Endothelial cell of umbilical vein (primary cell): Measurements from ENCODE around the gene SETBP1. TPM values are rescaled to one million over a fixed set of nuclear protein-coding genes. Genes with fewer than 3 reads are reported as not detected.

ENCODE experiments used
- BruUV-seq: library from RNA; stranded (reverse); fragments of 400-500 nt; replicated peaks from 2 replicates; lab custom pipeline; 2021; lab: Mats Ljungman, UMichigan
- CTCF ChIA-PET: fragments of 300-600, 350-600 bp; sonication (Branson Sonifier 250); formaldehyde crosslinking; loops from one replicate; lab custom pipeline; 2021; ENCODE audit warnings: antibody characterized with exemption, inconsistent platforms; lab: Charles Lee
- POLR2A ChIA-PET: fragments of 300-600, 350-600 bp; sonication (Branson Sonifier 250); formaldehyde crosslinking; loops from one replicate; lab custom pipeline; 2021; ENCODE audit warnings: antibody characterized with exemption, inconsistent platforms; lab: Charles Lee
- DNase-seq: peaks from one replicate; pipeline ENCODE4 v3.0.0-alpha.2; 2011; ENCODE audit warnings: low read depth, low spot score
- FAIRE-seq: peaks from 2 replicates; lab custom pipeline; 2011; peaks lifted over from hg19 to GRCh38; lab: Jason Lieb, UNC
- H2AFZ ChIP-seq: 2 replicates; pipeline ENCODE4 v1.6.0; 2012; ENCODE audit warnings: low read depth, low read length, control low read depth, inconsistent platforms
- H3K27ac ChIP-seq: 2 replicates; pipeline ENCODE4 v1.5.1; 2011; ENCODE audit warnings: low read depth, mild to moderate bottlenecking, control low read depth, low read length, moderate library complexity; ENCODE audit not compliant: insufficient read depth
- H3K27me3 ChIP-seq, 2 experiments: 2 replicates each; pipeline versions ENCODE4 v1.6.0 to v1.6.1; 2011; ENCODE audit warnings: low read length in 2 of 2, mixed read lengths in 1 of 2; ENCODE audit not compliant: control insufficient read depth in 2 of 2, insufficient read depth in 2 of 2
- H3K36me3 ChIP-seq, 2 experiments: 2 replicates in 1 of 2; 3 replicates in 1 of 2; pipeline ENCODE4 v1.5.1; 2011; ENCODE audit warnings: low read length in 2 of 2, mild to moderate bottlenecking in 1 of 2, moderate library complexity in 1 of 2; ENCODE audit not compliant: control insufficient read depth in 2 of 2, insufficient read depth in 2 of 2; ENCODE audit errors: extremely low read depth in 1 of 2
- H3K4me1 ChIP-seq: 3 replicates; pipeline ENCODE4 v1.5.1; 2011; ENCODE audit warnings: mild to moderate bottlenecking, low read length; ENCODE audit not compliant: control insufficient read depth, insufficient read depth; ENCODE audit errors: extremely low read depth
- H3K4me2 ChIP-seq: 2 replicates; pipeline ENCODE4 v1.6.1; 2011; ENCODE audit warnings: low read length, control low read depth, mixed read lengths; ENCODE audit not compliant: insufficient read depth
- H3K4me3 ChIP-seq, 3 experiments: fragments of 200-600 bp in 1 of 3; sonication (generic), shearing (Covaris generic) in 1 of 3; replicated peaks in 1 of 3; 2 replicates each; pipeline ENCODE4 v1.5.1; 2011 to 2016; ENCODE audit warnings: control low read depth in 3 of 3, low read length in 3 of 3, mild to moderate bottlenecking in 2 of 3, inconsistent platforms in 1 of 3, low read depth in 1 of 3, moderate library complexity in 1 of 3; ENCODE audit not compliant: insufficient read depth in 1 of 3
- H3K79me2 ChIP-seq: 2 replicates; pipeline ENCODE4 v1.6.0; 2012; ENCODE audit warnings: low read length, inconsistent platforms; ENCODE audit not compliant: control insufficient read depth, insufficient read depth
- H3K9ac ChIP-seq: replicated peaks from 2 replicates; pipeline ENCODE3; 2011; ENCODE audit warnings: low read length, control low read depth; ENCODE audit not compliant: insufficient read depth; ENCODE audit errors: extremely low read depth
- H3K9me1 ChIP-seq: replicated peaks from 3 replicates; pipeline ENCODE4 v1.6.0; 2011; ENCODE audit warnings: mild to moderate bottlenecking, low read length; ENCODE audit not compliant: control insufficient read depth, insufficient read depth; ENCODE audit errors: extremely low read depth
- H3K9me3 ChIP-seq: replicated peaks from 2 replicates; pipeline ENCODE4 v1.5.1; 2012; ENCODE audit warnings: low read length, inconsistent platforms; ENCODE audit not compliant: control insufficient read depth, insufficient read depth
- H4K20me1 ChIP-seq: replicated peaks from 2 replicates; pipeline ENCODE3; 2011; ENCODE audit warnings: mild to moderate bottlenecking, low read length; ENCODE audit not compliant: control insufficient read depth, insufficient read depth; ENCODE audit errors: extremely low read depth
- CTCF ChIP-seq, 2 donors: IDR thresholded peaks; 1 replicate in 1 of 2; 2 replicates in 1 of 2; pipeline ENCODE4 v1.5.1; 2011; ENCODE audit warnings: low read length in 2 of 2, mild to moderate bottlenecking in 2 of 2, moderate library complexity in 2 of 2, control low read depth in 1 of 2, inconsistent platforms in 1 of 2, low read depth in 1 of 2; ENCODE audit not compliant: insufficient read depth in 1 of 2; ENCODE audit errors: extremely low read depth in 1 of 2
- EZH2 ChIP-seq: IDR thresholded peaks from 2 replicates; pipeline ENCODE4 v1.6.1; 2012; ENCODE audit warnings: borderline replicate concordance, low read depth, mild to moderate bottlenecking, moderate library complexity, low read length, inconsistent platforms; ENCODE audit not compliant: severe bottlenecking
- FOS ChIP-seq: IDR thresholded peaks from 2 replicates; pipeline ENCODE4 v1.6.1; 2011; ENCODE audit warnings: mild to moderate bottlenecking, low read length, moderate library complexity, borderline replicate concordance; ENCODE audit not compliant: insufficient read depth
- GATA2 ChIP-seq: IDR thresholded peaks from 2 replicates; pipeline ENCODE4 v1.7.0; 2011; ENCODE audit warnings: low read depth, mild to moderate bottlenecking, moderate library complexity, mixed read lengths, low read length; ENCODE audit not compliant: insufficient read length, insufficient read depth
- JUN ChIP-seq: IDR thresholded peaks from 2 replicates; pipeline ENCODE4 v1.6.1; 2011; ENCODE audit warnings: borderline replicate concordance, low read depth; ENCODE audit not compliant: insufficient read length, insufficient read depth
- MAX ChIP-seq: IDR thresholded peaks from 2 replicates; pipeline ENCODE4 v1.6.1; 2011; ENCODE audit not compliant: insufficient read depth, insufficient read length
- MYC ChIP-seq: IDR thresholded peaks from one replicate; pipeline ENCODE4 v1.6.1; 2011; ENCODE audit warnings: mild to moderate bottlenecking, low read depth, low read length
- POLR2A ChIP-seq: IDR thresholded peaks from 2 replicates; pipeline ENCODE4 v1.6.1; 2012; ENCODE audit warnings: low read depth, mild to moderate bottlenecking, control low read depth, low read length
- POLR2AphosphoS5 ChIP-seq: IDR thresholded peaks from 2 replicates; pipeline ENCODE4 v1.6.1; 2012; ENCODE audit warnings: low read depth, mild to moderate bottlenecking, control low read depth, low read length, moderate library complexity; ENCODE audit not compliant: insufficient read depth
- dilution Hi-C: fragments of 300-500 bp; cut with MboI; formaldehyde crosslinking; loops from one replicate; pipeline ENCODE4 v1.15.0; 2019; ENCODE audit warnings: low sequenced_read_pairs; ENCODE audit not compliant: extremely low pct_ligation_motif_present
- intact Hi-C: fragments of 100-400 bp; cut with micrococcal nuclease; formaldehyde crosslinking; loops from one replicate; pipeline ENCODE4 v1.10.0; 2022
- polyA plus RNA-seq, 4 experiments: library from polyadenylated mRNA; depleted of rRNA in 3 of 4; stranded (reverse) in 3 of 4; unstranded in 1 of 4; fragments of >200 nt; gene quantifications; 2 replicates each; pipeline versions ENCODE4 v1.2.1 to v1.2.3, GENCODE V29; 2011 to 2012; ENCODE audit warnings: missing spikeins in 1 of 4
- total RNA-seq: library from RNA; stranded (reverse); gene quantifications from 2 replicates; pipeline ENCODE4 v1.2.3, GENCODE V29; 2021

The SETBP1 gene
- total and polyA plus RNA-seq, 2 donors (not counting 3 experiments of a cell fraction or from before 2014, with no cell fraction given): 0.76 to 3.1 TPM

GRCh38 chr18:44715842-44716241 lies 35.2 kb downstream of the SETBP1 start:
- dilution Hi-C loops (no loop called here), intact Hi-C loops (no loop called here)
- Histone ChIP-seq H3K27ac (no peak overlapping the region), H3K36me3 (no peaks in the 10 kb centered on the region), H3K4me2 (no peak overlapping the region), H2AFZ (no peak overlapping the region), H3K27me3 (no peaks in the 10 kb centered on the region), H3K9me1 (no peaks in the 10 kb centered on the region), H3K4me3 (no peak overlapping the region), H4K20me1 (no peaks in the 10 kb centered on the region), H3K9ac (no peak overlapping the region), H3K79me2 (no peaks in the 10 kb centered on the region), H3K4me1 (no peaks in the 10 kb centered on the region), H3K9me3 (no peaks in the 10 kb centered on the region)
- ChIA-PET POLR2A (no interaction called here), CTCF (no interaction called here)
- TF ChIP-seq MYC: no peak
- TF ChIP-seq GATA2: no peak
- TF ChIP-seq POLR2AphosphoS5: no peak
- no peak for TF ChIP-seq FOS
- no peak for TF ChIP-seq MAX
- no peak for TF ChIP-seq CTCF (IDR thresholded peaks at IDR 0.05; ENCODE audit: extremely low read depth in 1 of 2, insufficient read depth in 1 of 2, low read depth in 1 of 2, low read length in 2 of 2)
- no peak for TF ChIP-seq JUN
- no peak for TF ChIP-seq POLR2A
- TF ChIP-seq EZH2: no peak
- BruUV-seq: no TSS peak
- no peak for FAIRE-seq
- no peak for DNase-seq
